GM19238 (cell line): ENCODE measurements around the gene SNTG2.
"Not testable (repeated sequence)": the region's sequence is repeated elsewhere in the genome, so short reads cannot be mapped to it uniquely, and the experiment has no call there.

Experiments
- DNase-seq: peaks from one replicate; pipeline ENCODE4 v3.0.0; 2011; ENCODE audit warnings: low spot score; ENCODE audit not compliant: insufficient read length

SNTG2 gene

DNA sequence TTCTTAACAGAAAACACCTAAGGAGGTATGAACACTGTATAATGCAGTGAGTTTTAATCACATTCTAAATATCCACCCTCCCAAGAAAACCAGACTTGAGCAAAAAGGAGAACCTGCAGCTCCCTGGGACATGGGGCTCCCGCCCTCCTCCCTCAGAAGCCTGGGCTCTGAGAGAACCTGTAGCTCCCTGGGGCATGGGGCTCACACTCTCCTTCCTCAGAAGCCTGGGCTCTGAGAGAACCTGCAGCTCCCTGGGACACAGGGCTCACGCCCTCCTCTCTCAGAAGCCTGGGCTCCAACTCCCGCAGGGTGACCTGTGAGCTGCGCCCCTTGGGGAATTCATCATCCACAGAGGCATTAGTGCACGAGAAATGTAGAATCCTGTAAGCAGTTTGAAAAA lies 222.9 kb downstream of the SNTG2 start:
- no peak for DNase-seq

- DNase-seq, result no peak
These were observed 231.2 kb downstream of the SNTG2 start for GRCh38 chr2:1181893-1182292.

GRCh38 chr2:1183300-1183699 lies 232.7 kb downstream of the SNTG2 start:
- no peak for DNase-seq

DNA sequence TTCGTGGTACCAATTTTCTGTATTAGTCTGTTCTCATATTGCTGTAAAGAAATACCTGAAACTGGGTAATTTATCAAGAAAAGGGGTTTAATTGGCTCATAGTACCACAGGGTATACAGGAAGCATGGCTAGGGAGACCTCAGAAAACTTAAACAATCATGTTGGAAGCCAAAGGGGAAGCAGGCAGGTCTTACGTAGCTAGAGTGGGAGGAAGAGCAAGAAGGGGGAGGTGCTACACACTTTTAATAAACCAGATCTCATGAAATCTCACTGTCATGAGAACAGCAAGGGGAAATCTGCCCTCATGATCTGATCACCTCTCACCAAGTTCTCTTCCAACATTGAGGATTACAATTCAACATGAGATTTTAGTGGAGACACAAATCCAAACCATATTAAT lies 235.8 kb downstream of the SNTG2 start:
- DNase-seq, result no peak

DNA sequence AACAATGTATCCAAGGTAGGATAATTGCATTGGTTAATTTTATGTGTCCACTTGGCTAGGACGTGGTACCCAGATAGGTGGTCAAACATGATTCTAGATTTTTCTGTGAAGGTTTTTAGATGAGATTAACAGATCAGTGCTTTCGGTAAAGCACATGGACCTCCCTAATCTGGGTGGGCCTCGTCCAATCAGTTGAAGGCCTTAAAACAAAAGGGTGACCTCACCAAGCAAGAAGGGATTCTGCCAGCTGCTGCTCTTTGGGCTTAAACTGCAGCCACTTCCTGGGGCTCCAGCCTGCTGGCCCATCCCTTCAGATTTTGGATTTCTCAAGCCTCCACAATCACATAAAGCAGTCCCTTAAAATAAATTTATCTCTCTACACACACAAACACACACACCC lies 236.5 kb downstream of the SNTG2 start:
- DNase-seq, result no peak

DNA sequence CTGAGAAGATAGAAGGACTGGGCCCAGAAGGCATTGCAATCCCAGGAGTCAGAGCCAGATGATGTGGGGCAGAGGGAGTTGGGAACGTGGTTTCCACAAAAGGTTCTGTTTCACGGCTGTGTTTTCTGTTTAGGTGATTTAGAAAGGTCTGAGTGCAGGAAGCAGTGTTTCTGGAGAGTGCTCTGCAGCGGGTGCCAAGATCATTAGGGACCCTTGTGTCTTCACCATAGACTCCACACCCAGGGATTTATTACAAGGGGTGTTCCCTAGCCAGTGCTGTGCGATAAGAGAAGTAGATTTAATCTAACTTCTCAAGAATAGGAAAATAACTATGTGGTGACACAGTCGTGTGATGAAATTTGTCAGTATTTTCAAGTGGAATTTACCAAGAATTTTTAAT lies 241.5 kb downstream of the SNTG2 start:
- DNase-seq, result no peak

- DNase-seq, result no peak
These were observed 243.2 kb downstream of the SNTG2 start for GRCh38 chr2:1193801-1194200.

- no peak for DNase-seq
These were observed 253.1 kb downstream of the SNTG2 start for GRCh38 chr2:1203772-1204171.

DNA sequence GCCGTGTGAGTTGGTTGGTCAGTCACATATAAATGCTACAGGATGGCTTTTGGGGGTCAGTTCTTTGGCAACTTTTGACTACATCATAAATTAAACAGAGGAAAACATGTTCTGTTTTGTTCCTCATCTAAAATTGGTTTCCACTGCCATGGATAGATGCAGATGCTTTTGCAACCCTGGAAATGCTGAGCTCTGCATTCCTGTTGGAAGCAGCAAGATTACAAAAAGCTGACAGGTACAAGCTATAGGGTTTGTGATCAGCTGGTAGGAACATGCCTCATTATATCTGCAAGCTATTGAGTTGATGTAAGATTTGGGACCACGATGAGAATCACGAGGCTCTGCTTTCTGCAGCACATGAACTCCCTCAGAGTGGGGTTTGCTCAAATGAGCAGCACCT lies 255.2 kb downstream of the SNTG2 start:
- no peak for DNase-seq

DNA sequence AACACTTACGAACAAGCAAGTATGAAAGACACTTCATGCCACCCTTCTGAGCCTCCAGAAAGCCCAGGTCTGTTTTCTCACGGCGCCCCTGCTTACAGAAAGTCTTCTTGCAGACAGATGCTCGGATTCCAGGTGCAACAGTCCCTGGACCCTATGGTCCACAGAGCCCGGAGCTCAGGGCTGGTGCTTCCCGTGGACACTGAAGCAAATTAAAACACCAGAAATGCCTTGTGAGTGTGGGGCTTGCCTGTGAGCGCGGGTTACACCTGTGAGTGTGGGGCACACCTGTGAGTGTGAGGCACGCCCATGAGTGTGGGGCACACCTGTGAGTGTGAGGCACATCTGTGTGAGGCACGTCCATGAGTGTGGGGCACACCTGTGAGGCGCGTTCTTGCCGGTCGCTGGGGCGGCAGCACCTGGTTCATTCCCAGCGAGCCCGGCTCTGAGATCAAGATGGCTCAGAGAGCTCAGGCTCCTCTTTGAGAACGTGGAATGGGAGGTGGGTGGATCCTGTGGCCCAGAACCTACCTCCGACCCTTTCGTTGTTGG lies 257.4 kb downstream of the SNTG2 start:
- DNase-seq, result no peak

- DNase-seq, result no peak
These were observed 257.9 kb downstream of the SNTG2 start for GRCh38 chr2:1208522-1208921.

DNA sequence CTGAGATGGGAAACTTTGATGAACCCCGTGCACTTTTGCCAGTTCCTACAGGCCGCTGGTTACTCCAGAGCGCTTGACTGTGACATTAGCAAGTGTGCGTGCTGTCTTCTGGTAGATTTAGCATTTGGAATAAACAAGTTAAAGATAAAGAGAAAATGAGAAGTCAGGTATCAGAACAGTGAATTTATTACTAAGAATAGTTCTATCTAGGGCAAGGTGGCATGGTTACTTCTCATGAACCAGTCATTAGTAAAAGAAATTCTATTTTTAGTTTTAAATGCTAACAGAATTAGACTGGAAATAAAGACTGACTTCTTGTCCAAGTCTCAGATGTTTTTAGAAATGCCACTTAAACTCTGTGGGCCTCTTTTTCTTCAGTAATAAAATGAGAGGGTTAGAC lies 258.6 kb downstream of the SNTG2 start:
- DNase-seq, result no peak

- DNase-seq, result no peak
These were observed 259.1 kb downstream of the SNTG2 start for GRCh38 chr2:1209761-1210160.

GRCh38 chr2:1210352-1210751 lies 259.7 kb downstream of the SNTG2 start:
- no peak for DNase-seq

DNA sequence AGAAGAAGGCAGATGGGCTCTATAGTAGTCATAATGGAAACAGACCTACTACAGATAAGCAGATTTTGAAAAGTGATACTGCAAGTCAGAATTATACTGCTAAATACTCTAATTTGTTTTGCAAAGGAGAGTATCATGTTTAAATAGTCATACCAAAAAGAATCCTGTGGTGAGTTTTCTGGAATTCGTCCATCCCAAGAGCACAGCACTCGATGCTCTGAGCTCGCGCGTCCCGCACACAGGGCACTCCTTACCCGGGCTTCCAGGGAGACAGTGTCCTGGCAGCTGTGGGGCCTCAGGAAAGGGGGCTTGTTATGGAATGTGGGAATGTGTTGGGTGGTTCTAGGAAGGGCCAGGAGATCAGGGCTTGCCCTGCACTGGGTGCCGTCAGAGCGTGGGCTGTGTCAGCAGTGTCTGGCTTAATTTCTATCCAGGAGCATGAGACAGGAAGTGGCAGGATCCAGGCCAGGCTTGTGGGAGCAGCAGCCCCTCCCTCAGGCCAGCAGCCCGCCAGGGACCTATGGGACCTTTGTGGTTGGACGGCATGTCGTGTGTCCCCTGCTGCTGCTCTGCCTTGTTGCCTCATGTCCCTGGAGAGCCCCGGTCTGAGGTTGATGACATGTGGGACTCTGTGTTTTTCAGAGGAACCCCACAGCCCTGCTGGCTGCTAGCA lies 269.4 kb downstream of the SNTG2 start:
- no peak for DNase-seq

DNA sequence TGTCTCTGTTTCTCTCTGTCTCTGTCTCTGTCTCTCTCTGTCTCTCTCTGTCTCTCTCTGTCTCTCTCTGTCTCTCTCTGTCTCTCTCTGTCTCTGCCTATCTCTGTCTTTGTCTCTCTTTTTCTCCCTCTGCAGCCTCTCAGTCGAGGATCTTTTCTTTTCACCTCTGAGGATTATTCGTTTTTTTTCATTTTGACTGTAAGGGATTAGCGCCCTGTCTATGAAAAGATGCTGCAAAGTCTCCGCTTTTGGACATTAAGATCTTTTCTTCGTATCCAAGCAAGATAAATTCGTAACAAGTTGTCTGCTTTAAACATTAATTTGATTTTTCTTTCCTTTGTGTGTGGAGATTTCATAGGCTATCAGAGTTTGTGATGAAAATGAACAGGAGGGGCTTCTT lies 271.4 kb downstream of the SNTG2 start:
- no peak for DNase-seq

- no peak for DNase-seq
These were observed 273.1 kb downstream of the SNTG2 start for GRCh38 chr2:1223791-1224190.

DNA sequence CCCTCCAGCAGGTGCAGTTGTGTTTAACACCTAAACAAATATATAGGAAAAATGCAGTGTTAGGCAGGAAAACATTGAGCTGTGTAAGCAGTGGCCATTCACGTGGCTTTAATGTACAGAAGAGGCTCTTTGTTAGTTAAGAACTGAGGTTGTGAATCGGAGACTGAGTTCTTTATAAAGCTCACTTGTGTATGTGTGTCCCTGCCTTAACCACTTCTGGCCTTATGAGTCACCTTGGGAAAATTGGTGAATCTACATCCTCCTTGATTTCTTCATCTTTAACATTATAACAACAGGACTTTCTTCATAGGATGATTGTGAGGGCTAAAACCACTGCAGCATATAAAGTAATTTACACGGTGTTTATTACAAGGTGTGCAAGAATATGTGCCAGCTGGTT lies 274.3 kb downstream of the SNTG2 start:
- DNase-seq, result no peak

GRCh38 chr2:1226766-1227165 lies 276.1 kb downstream of the SNTG2 start:
- DNase-seq, result no peak

DNA sequence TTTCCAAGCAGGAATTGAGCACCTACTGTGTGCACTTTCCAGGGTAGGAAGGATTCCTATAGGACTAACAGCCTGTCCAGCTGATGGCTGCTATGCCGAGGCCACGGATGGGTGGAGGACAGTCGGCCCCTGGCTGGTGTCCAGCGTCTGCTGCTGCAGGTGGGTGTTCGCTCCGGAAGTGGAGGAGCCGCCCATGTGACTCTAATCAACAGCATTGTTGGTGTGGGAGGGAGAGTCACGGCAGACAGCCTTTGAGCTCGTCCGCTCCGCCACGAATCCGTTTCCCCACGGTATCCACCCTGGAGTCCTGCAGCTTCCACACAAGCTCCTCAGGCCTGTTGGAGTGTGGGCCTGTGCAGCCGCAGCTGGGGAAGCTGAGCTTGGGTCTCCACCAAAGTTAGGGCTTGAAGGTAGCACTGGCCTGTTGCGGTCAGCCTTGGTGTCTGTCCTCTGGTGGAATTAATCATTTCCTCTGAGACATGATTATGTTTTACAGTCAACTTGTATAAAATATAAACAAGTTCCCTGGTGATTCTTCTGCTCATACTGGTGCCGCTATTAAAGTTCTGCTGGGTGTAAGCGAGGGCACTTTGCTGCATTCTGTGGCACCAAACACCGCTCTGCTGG lies 276.7 kb downstream of the SNTG2 start:
- DNase-seq, result no peak

DNA sequence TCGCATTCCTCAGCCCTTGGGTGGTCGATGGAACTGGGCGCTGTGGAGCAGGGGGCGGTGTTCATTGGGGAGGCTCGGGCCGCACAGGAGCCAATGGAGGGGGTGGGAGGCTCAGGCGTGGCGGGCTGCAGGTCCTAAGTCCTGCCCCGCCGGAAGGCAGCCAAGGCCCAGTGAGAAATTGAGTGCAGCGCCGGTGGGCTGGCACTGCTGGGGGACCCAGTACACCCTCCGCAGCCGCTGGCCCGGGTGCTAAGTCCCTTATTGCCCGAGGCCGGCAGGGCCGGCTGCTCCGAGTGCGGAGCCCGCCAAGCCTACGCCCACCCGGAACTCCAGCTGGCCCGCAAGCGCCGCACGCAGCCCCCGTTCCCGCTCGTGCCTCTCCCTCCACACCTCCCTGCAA lies 278.9 kb downstream of the SNTG2 start:
- DNase-seq, result not testable (repeated sequence)

DNA sequence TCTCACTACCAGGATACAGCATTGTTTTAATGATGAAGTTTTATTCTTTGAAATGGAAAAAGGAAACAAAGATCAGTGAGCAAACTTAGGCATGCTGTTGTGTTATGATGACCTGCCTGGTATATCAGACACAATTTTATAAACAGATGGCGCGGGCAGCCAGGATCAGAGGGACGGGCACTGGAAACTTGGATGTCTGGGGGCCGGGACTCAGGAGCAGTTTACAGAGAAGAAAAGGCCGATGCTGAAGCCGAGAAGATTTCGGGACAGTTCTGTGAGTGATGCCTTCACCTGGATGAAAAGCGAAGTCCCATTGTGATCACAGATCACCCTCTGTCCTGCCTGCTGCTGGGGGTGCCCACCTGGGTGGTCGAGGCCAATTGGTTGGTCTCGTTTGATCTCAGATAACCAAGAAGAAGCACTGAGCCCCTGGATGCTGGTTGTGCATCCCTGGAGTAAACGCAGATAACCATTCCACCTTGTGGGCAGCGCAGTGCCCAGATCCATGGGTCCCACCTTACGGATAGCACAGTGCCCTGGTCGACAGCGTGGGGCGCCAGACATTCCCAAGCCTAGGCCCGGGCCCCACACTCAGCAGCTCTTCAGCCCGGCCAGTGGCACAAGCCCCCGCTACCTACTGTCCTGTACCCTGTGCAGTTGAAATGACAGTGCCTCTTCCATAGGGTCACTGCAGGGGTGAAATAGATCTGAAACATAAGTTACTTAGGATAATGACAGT lies 279.7 kb downstream of the SNTG2 start:
- DNase-seq, result no peak
